HG03045 (cell line): ENCODE results near the gene FADS2.

Experiments
- ATAC-seq: cut with Tn5 transposase; IDR thresholded peaks from one replicate; pipeline ENCODE4 v1.9.1; 2021; ENCODE audit warnings: mild to moderate bottlenecking, moderate library complexity; ENCODE audit not compliant: unreplicated experiment

Gene FADS2

DNA sequence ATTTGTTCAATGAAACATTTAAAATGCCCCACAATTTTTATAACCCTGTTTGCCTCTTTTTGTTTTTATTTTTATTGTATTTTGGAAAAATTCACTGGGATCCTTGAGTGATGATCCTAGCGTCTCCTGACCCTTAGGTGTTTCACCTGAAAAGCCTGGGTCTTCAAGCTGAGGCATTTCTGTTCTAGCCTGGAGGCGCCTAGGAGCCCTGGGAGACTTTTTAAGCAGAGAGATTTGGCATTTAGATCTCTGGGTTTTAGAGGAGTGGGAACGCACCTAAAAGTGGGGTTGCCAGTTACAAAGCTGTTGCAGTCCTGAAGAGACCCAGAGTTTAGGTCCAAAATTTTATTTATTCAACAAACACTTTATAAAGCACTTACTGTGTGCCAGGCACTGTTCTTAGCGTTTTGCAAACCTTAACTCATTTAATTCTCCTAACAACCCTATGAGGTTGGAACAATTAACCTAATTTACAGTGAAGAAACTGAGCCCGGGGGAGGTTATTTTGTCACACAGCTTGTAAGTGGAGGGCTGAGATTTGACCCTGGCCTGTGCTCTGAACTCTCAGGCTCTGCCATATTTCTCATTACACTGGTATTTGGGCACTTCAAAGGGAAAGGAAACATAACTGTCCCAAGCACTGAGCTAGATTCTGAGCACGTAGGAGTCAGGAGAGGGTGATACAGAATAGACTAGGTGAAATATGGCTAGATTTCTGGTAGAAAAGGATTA lies 10.5 kb upstream of the FADS2 start:
- ATAC-seq, result no peak

DNA sequence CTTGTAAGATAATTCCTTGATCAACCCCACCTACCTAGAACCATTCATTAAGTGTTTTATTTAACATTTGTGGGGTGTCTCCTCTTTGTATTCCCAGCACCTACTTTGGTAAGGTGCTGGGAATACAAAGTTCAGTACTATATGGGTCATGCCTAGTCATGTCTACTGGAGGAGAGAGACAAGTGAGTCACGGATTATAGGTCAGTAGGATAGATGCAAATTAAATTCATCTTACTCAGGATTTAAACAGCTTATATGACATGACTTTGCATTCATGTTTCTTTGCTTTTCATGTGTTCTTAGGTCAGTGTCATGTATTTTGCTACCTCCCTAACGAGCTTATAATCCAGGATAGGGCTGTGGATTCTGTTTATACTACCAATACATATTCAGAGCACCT lies 7.9 kb upstream of the FADS2 start:
- ATAC-seq, result no peak

DNA sequence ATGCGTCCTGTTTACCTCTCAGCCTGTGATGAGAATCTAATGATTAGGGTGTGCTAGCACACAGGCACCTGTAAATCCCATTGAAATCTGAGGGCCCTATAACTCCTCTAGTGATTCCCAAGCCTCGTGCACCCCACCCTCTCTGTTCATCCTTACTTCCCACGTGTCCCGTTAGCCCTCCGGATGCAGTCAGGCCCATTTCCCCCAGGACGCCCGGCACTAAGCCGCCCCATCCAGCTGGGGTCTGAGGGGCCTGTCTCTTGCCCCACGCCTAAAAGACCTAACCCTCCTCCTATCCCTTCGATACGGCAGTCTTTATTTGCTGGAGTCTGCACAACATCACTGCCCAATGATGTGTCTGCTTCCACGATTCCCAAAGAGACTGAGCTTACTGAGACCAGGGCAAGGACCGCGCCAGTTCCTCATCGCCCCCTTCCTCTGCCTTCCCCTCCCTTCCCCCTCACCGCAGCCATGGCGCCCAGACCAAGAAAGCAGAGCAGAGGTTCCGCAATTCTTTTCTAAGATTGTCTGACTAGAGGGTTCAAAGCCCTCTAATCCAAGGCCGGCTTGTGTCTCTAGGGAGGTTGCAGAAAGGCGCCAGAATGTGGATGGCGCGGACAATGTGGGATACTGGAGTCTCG lies 1.1 kb upstream of the FADS2 start:
- peak; percentile 3 for ATAC-seq

DNA sequence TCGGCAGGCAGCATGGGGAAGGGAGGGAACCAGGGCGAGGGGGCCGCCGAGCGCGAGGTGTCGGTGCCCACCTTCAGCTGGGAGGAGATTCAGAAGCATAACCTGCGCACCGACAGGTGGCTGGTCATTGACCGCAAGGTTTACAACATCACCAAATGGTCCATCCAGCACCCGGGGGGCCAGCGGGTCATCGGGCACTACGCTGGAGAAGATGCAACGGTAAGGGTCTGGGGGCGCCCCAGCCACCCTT lies 204 bp downstream of the FADS2 start:
- no peak for ATAC-seq

DNA sequence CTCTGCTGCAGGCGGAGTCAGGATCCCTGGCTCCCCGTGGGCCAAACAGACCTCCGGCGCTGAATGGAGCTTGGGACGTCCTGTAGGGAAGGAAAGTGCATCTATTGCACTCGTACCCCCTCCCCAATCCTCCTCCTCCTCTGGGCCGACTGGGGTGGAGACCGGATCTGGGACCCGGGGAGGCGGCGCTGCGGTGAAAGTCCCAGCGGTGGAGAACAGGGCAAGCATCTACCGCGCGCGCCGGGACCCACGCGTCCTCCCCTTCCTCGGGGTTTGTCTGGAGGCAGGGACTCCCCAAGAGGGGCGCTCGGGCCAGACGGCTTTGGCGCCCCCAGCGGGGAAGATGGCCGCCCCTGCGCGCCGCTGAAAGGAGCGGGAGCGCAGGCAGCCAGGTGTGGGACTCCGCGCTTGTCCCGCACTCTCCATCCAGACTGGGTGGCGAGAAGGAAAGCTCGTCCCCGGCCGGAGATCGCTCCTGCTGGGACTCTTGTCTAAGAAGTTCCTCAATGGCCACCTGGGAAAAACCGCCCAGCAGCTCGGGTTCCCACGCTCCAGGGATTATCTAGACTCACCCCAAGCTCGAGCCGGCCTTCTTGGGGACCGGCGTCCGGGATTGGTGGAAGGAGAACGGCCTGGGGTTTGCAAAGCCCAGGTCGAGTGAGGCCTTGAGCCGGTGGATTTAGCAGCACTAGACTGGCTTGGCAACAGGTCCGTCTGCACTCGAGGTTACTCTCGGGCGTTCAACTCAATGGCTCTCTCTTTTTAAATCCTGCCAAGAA lies 718 bp downstream of the FADS2 start:
- peak; percentile 23 for ATAC-seq

DNA sequence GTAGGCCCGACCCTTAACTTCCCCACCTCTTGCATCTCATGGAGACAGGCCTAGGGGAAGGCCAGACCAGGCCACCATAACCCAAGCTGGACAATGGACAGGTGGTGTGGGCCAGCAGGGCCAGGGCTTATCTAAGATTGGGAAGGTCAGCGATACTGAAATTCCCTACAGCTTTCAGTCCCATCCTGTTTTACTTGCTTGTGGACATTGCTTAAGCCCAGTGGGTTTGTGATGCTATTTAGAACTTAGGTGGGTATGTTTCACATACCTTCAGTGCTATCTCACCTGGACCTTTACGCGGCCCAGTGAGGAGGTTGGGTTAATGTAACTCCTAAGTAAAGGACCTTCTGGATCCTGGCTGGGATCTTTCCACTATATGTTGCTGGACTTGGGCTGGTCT lies 1.7 kb downstream of the FADS2 start:
- no peak for ATAC-seq

DNA sequence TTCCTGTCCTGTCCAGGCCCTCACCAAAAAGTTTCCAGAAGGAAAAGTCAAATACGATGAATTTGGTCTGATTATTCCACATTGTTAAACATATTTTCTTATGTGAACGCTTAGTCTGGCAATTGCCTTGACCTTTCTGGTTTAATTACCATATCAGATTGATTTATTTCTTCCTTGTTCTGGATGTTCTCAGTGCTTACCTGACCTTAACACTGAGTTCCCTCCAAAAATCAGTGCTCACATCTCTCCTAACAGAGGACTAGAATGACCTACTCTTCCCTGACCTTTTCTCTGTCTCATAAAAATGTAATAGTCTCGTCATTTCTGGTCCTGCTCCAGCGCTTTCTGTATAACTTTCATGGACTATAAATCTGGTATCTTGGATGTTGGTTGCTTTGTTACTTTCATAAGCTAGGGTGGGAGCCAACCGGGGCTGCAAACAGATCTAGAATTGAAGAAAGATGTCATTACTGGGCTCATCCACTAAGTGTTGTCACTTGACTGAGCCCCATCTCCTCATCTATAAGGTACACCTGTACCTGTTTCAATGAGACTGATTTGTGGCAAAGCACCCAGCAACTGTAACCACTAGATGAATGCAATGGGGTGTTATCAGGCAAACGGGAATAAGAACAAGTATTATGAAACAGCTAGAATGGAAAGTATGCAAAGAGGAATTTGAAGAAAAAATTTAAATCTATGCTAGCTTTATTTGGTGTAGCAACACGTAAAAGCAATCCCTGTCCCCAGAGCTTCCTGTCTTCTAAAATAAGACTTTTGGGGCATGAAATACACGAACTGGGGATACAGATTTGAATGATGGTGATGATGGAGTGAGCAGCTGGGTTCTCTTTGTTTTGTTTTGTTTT lies 2.4 kb downstream of the FADS2 start:
- no peak for ATAC-seq

DNA sequence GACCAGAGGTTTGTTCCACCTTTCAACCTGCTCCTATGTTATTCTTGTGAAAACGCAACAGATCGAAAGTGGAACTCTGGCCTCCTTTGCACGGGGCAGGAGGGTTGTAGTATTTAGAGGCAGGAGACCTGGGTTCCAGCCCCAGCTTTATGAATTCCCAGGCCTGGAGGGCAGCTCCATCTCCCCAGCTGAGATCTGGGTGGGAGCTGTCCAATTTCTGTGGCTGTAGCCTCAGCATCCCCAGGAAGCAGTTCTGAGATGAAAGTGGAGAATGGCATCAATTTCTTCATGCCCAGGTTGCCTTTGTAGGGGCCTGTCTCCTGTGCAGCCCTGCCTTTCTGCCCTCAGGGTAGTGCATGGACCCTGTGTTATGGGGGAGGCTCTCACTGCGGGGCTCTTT lies 4.1 kb downstream of the FADS2 start:
- no peak for ATAC-seq

DNA sequence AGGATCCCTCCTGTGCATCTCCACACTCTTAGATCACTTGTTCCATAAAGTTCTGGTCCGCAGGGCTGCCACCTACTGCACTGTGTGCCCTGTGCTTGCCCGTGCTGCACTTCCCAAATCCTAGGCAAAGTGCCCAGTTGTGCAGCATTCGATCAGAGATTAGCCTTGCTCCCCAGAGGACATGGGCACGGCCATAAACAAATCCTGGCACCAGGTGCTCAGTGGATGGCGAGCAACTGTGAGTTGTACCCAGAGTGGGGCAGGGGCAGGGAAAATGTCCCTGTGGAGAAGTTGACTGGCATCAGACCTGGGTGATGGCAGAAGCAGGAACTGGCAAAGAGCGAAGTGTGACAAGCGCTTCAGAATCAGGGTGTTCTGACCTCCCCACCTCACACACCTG lies 4.7 kb downstream of the FADS2 start:
- ATAC-seq, result no peak

DNA sequence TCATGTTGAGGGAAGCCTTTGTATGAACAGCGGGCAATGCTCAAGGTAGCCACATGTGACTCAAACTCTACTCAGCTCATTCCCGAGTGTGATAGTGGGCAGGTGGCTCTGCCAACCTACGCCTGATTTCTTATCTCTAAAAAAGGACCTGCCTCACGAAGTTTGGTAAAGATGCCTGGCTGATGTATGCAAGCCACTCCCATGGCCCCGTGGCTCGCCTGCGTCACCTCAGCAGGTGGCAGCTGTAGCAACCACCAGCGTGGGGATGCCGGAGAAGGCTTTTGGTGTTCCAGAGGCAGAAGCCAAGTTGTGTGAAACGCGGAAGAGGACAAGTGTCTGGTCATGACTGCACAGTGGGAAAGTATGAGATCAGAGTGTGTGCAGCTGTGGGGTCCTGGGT lies 5.4 kb downstream of the FADS2 start:
- no peak for ATAC-seq

DNA sequence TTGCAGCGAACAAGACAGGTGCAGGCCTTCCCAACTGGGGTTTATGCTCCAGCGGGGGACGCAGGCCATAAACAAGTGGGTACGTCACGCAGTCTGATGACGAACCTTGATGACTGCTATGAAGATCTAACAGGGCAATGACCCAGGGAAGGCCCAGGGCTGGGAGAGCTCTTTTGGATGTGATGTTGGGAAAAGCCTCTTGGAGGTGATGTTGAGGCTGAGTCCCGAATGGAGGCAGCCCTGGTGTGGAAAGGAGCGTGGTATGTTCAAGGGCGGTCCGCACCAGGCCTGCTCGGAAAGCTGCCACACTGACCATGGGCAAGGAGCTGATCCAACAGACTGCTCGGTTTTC lies 5.8 kb downstream of the FADS2 start:
- no peak for ATAC-seq

DNA sequence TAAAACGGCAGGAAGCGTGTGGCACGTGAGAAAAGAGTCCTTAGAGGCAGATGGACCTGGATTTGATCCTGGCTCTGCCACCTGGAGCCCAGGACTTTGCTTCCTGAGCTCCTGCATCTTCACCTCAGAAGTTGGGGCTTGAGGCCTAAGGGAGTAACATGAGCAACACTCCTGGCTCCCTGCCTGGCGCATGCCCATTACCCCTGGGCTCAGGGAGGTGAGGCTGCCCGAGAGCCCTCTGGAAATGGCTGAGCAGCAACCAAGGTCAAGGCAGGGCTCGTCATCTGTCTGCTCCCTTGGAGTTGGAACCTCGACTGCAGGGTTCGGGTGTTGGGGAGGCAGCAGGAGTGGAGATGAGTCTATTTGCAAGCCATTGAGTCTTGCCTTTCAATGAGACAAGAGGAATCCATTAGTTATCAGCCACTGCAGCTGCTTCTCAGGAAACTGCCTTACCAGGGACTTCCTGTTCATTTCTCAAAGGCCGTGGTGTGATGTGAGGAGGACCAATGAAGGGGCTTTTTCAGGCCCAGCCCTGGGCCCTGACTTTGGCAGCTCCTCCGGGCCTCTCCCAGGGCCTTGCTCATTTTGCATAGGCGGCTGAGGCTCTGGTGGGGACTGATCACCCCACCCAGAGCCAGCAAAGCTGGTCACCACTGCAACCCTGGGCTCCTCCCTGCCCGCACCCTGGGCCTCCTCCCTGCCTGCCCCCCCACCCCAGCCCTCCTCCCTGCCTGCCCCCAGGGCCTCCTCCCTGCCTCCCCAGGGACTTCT lies 6.4 kb downstream of the FADS2 start:
- peak; percentile 83 for ATAC-seq

DNA sequence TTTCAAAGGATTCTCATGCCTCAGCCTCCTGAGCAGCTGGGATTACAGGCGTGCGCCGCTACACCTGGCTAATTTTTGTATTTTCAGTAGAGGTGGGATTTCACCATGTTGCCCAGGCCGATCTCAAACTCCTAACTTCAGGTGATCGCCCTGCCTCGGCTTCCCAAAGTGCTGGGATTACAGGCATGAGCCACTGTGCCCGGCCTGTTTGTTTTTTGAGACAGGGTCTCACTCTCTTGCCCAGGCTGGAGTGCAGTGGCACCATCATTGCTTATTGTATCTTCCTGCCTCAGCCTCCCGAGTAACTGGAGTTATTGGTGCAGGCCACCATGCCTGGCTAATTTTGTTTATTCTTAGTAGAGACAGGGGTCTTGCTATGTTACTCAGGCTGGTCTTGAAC lies 8.1 kb downstream of the FADS2 start:
- ATAC-seq, result no peak

DNA sequence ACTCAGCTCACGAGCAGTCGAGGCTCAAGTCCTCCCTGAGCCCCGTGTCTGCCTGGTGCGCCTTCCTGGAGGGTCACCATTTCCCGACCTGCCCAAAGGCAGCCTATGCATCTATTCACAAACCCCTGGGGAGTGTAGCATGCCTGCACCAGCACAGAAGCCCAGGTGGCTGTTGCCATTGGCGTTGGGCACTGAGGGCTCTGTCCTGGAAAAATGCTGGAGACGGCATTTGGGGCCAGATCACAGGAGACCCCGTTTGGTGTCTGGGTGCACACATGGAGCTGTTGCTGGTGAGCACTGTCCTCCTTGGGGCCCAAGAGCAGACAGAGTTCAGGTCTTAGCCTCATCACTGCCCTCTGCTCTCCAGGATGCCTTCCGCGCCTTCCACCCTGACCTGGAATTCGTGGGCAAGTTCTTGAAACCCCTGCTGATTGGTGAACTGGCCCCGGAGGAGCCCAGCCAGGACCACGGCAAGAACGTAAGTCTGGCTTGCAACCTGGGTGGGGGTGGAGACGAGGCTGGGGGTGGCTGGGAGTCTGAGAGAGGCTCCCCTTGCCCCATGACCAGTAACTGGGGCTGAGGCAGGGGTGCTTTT lies 9.4 kb downstream of the FADS2 start:
- no peak for ATAC-seq

DNA sequence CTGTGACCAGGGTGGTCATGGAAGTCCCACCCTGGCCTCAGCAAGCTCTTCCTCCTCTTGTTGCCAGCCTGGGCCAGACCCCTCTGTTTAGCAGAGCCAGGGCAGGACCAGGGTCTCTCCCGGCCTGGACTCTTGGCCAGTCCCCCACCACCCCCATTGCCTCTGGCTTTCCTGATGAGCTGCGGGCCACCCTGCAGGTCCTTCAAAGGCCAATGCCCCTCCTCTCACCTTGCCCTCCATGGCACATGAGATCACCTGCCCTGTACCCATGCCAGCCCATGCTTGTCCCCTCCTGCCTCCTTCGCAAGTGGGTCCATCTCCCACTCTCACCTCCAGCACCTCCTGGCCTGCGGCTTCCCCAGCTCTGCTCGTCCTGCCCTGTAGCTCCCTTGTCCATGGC lies 10.4 kb downstream of the FADS2 start:
- ATAC-seq, result no peak

DNA sequence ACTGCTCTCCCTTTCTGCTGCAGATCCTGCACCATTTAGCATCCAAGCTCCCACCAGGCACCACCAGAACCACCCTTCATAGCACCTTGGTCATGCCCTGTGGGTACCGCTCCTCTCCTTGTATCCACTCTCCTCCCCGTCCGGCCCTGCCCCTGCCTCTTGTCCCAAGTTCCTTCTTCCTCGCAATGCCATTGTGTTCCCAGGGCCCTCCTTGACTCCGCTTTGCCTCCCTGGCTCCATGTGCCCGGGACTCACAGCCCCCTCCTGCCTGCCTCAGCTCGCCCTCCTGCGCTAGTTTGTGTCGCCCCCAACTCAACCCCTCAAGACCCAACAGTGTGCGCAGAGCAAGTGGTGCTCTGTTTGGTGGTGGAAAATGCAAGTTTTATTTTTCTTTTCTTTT lies 10.8 kb downstream of the FADS2 start:
- ATAC-seq, result no peak

DNA sequence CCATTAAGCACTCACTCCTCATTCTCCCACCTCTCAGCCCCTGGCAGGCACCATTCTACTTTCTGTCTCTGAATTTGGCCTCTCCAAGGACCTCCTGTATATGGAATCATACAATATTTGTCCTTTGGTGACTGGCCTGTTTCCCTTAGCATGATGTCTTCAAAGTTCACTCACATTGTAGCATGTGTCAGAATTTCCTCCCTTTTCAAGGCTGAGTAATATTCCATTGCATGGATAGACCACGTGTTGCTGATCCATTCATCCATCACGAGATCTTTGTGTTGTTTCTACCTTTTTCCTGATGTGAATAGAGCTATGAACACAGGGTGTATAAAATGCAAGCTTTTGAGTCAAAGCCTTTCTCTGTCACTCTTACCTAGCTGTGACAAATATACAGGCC lies 11.6 kb downstream of the FADS2 start:
- no peak for ATAC-seq

DNA sequence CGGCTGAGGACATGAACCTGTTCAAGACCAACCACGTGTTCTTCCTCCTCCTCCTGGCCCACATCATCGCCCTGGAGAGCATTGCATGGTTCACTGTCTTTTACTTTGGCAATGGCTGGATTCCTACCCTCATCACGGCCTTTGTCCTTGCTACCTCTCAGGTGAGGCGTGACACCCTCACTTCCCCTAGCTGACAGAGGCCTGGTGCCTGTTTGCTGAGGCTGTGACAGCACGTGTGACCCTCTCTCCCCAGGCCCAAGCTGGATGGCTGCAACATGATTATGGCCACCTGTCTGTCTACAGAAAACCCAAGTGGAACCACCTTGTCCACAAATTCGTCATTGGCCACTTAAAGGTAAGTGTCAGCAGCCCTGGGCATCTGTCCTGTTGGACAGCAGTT lies 12.3 kb downstream of the FADS2 start:
- ATAC-seq, result no peak

DNA sequence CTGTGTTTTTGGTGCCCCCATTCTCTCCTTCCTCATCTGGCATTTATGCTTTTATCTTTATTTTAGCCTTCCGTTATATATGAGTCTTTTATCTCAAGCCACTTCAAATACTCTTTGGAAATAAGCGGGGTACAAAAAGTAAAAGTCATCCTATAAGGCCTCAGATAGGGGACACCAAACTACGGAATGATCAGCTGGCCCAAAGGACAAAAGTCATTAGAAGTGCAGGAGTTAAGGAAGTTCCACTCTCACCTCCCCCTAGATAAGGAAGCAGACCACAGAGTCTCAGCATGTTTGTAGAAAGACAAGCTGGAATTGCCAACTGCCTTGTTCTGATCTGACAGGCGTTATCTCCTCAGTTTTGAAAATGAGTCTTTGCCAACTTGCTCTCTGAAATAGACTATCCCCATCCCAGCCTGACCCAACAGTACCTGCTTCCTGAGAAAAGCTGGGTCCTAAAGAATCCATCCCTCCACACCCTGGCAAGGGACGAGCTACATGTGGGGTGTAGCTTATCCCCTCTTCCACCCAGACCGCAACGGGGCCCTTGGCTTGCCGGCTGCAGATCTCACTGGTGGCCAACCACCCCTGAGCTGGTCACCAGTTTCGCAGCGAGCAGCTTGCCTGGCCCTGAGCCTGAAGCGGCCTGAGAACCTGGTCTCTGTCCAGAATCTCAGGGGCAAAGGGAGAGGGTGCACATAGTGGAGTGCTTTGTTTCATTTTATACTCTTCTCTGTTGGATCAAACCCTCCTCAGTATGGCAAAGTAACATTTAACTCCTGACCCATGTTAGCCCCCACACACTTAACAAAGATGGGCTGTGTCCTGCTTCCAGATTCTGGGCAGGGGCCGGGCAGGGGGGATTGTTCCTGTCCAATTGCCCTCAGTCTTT lies 13.8 kb downstream of the FADS2 start:
- no peak for ATAC-seq

DNA sequence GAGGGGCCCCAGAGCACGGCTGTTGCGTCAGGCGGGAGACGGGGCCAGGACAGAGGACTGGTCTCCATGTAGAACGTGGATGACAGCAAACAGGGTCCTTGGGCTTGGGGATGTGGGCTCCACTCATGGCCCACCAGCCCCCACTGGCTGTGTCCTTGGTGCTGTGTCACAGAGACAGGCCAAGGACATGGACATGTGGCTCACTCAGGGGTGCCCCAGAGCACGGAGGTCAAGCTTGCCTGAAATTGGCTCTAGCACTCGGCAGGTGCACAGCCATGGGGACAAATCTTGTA lies 14.4 kb downstream of the FADS2 start:
- no peak for ATAC-seq
